H1 (cell line): ENCODE data around the gene AZI2. TPM values are rescaled to one million over a fixed set of nuclear protein-coding genes. Genes with fewer than 3 reads are reported as not detected.

Source experiments
- CTCF ChIA-PET: fragments of 300-600 bp; sonication (Branson Sonifier 250); formaldehyde crosslinking; loops from one replicate; lab custom pipeline; 2021; ENCODE audit not compliant: partially characterized antibody; lab: Charles Lee
- POLR2A ChIA-PET: fragments of 300-600 bp; sonication (Branson Sonifier 250); formaldehyde crosslinking; loops from one replicate; lab custom pipeline; 2021; ENCODE audit warnings: inconsistent platforms; ENCODE audit not compliant: partially characterized antibody; lab: Charles Lee
- DNase-seq, 2 experiments: peaks; one replicate each; pipeline versions ENCODE4 v3.0.0 to v3.0.0-alpha.2; 2010 to 2022; ENCODE audit warnings: low spot score in 2 of 2, low read depth in 1 of 2, mixed read lengths in 1 of 2
- FAIRE-seq: peaks from 2 replicates; lab custom pipeline; 2011; peaks lifted over from hg19 to GRCh38; lab: Jason Lieb, UNC
- H2AFZ ChIP-seq: 2 replicates; pipeline ENCODE4 v1.8.1; 2012; ENCODE audit warnings: low read length, inconsistent platforms
- H2AK5ac ChIP-seq: 2 replicates; pipeline ENCODE4 v1.6.1; 2013; ENCODE audit warnings: low read depth, low read length
- H2BK120ac ChIP-seq: replicated peaks from 2 replicates; pipeline ENCODE3; 2013; ENCODE audit warnings: low read depth, low read length, inconsistent platforms
- H2BK12ac ChIP-seq: 2 replicates; pipeline ENCODE4 v1.6.1; 2013; ENCODE audit warnings: low read depth, low read length
- H2BK15ac ChIP-seq: 2 replicates; pipeline ENCODE4 v1.6.1; 2013; ENCODE audit warnings: low read length
- H2BK20ac ChIP-seq: 2 replicates; pipeline ENCODE4 v1.6.1; 2013; ENCODE audit warnings: low read length
- H2BK5ac ChIP-seq: 2 replicates; pipeline ENCODE4 v1.6.1; 2013; ENCODE audit warnings: low read depth, low read length
- H3K14ac ChIP-seq: 2 replicates; pipeline ENCODE4 v1.6.1; 2013; ENCODE audit warnings: inconsistent platforms; ENCODE audit not compliant: insufficient read length
- H3K18ac ChIP-seq: 2 replicates; pipeline ENCODE4 v1.6.1; 2013; ENCODE audit warnings: low read length; ENCODE audit errors: extremely low read depth
- H3K23ac ChIP-seq: 2 replicates; pipeline ENCODE4 v1.6.1; 2013; ENCODE audit warnings: inconsistent platforms; ENCODE audit not compliant: insufficient read length
- H3K23me2 ChIP-seq: 2 replicates; pipeline ENCODE4 v1.6.1; 2013; ENCODE audit warnings: low read depth, low read length
- H3K27ac ChIP-seq: 2 replicates; pipeline ENCODE4 v1.6.1; 2011; ENCODE audit warnings: low read depth, low read length, inconsistent platforms
- H3K27me3 ChIP-seq, 4 experiments: replicated peaks in 1 of 4; 1 replicate in 1 of 4; 2 replicates in 3 of 4; pipeline versions ENCODE4 v1.6.1 to v1.8.1; 2011 to 2013; ENCODE audit warnings: low read length in 3 of 4, mild to moderate bottlenecking in 3 of 4, inconsistent platforms in 2 of 4, mixed read lengths in 2 of 4, moderate library complexity in 1 of 4; ENCODE audit not compliant: control insufficient read depth in 3 of 4, insufficient read depth in 3 of 4; ENCODE audit errors: extremely low read depth in 1 of 4
- H3K36me3 ChIP-seq, 4 experiments: 2 replicates each; pipeline versions ENCODE4 v1.6.1 to v1.8.1; 2011 to 2013; ENCODE audit warnings: mild to moderate bottlenecking in 4 of 4, low read length in 3 of 4, moderate library complexity in 2 of 4, control low read depth in 1 of 4, inconsistent platforms in 1 of 4; ENCODE audit not compliant: insufficient read depth in 4 of 4, control insufficient read depth in 2 of 4
- H3K4ac ChIP-seq: replicated peaks from 2 replicates; pipeline ENCODE3; 2013; ENCODE audit warnings: low read length, low read depth, mixed read lengths, inconsistent platforms; ENCODE audit not compliant: insufficient read length
- H3K4me1 ChIP-seq, 4 experiments: replicated peaks in 1 of 4; 1 replicate in 1 of 4; 2 replicates in 3 of 4; pipeline versions ENCODE4 v1.6.1 to v1.8.1; 2011 to 2013; ENCODE audit warnings: low read length in 3 of 4, inconsistent platforms in 2 of 4, mixed read lengths in 1 of 4; ENCODE audit not compliant: insufficient read depth in 4 of 4, control insufficient read depth in 3 of 4
- H3K4me2 ChIP-seq, 2 experiments: 2 replicates each; pipeline versions ENCODE4 v1.6.1 to v1.8.1; 2011 to 2013; ENCODE audit warnings: low read depth in 2 of 2, low read length in 2 of 2, control low read depth in 1 of 2, inconsistent platforms in 1 of 2, mild to moderate bottlenecking in 1 of 2; ENCODE audit not compliant: insufficient read depth in 1 of 2
- H3K4me3 ChIP-seq, 4 experiments: fragments of 200-600, 300-600 bp in 1 of 4; sonication (generic), shearing (Covaris generic), sonication (Bioruptor Twin) in 1 of 4; 2 replicates each; pipeline versions ENCODE4 v1.5.1 to v1.8.1; 2011 to 2016; ENCODE audit warnings: low read length in 4 of 4, low read depth in 3 of 4, control low read depth in 2 of 4, inconsistent platforms in 2 of 4, mild to moderate bottlenecking in 2 of 4, mixed read lengths in 1 of 4, moderate library complexity in 1 of 4; ENCODE audit not compliant: insufficient read depth in 2 of 4; ENCODE audit errors: extremely low read depth in 1 of 4
- H3K56ac ChIP-seq: replicated peaks from 2 replicates; pipeline ENCODE3; 2013; ENCODE audit warnings: low read depth, mild to moderate bottlenecking, mixed read lengths, low read length, inconsistent platforms; ENCODE audit not compliant: insufficient read length
- H3K79me1 ChIP-seq: 2 replicates; pipeline ENCODE4 v1.6.1; 2013; ENCODE audit warnings: low read depth, low read length, control low read depth
- H3K79me2 ChIP-seq, 2 experiments: 2 replicates each; pipeline versions ENCODE4 v1.6.1 to v1.8.1; 2012 to 2013; ENCODE audit warnings: low read length in 2 of 2, mild to moderate bottlenecking in 2 of 2, inconsistent platforms in 1 of 2; ENCODE audit not compliant: insufficient read depth in 2 of 2, control insufficient read depth in 1 of 2
- H3K9ac ChIP-seq, 4 experiments: replicated peaks in 1 of 4; 1 replicate in 1 of 4; 2 replicates in 3 of 4; pipeline versions ENCODE4 v1.6.1 to v1.8.1; 2011 to 2013; ENCODE audit warnings: low read depth in 3 of 4, low read length in 3 of 4, control low read depth in 2 of 4, mild to moderate bottlenecking in 2 of 4, moderate library complexity in 2 of 4, inconsistent platforms in 1 of 4; ENCODE audit errors: extremely low read depth in 1 of 4
- H3K9me3 ChIP-seq, 2 experiments: 2 replicates each; pipeline versions ENCODE4 v1.6.1 to v1.8.1; 2012 to 2013; ENCODE audit warnings: mild to moderate bottlenecking in 2 of 2, moderate library complexity in 2 of 2, control low read depth in 1 of 2, inconsistent platforms in 1 of 2, low read depth in 1 of 2, low read length in 1 of 2, mixed read lengths in 1 of 2; ENCODE audit not compliant: insufficient read depth in 2 of 2
- H4K20me1 ChIP-seq, 2 experiments: replicated peaks in 1 of 2; 2 replicates each; pipeline versions ENCODE3 to v1.8.1; 2011 to 2013; ENCODE audit warnings: inconsistent platforms in 2 of 2, low read length in 2 of 2, mild to moderate bottlenecking in 1 of 2; ENCODE audit not compliant: insufficient read depth in 2 of 2, control insufficient read depth in 1 of 2
- H4K5ac ChIP-seq: 2 replicates; pipeline ENCODE4 v1.6.1; 2013; ENCODE audit warnings: low read length, low read depth, mixed read lengths, inconsistent platforms; ENCODE audit not compliant: insufficient read length
- H4K8ac ChIP-seq: 2 replicates; pipeline ENCODE4 v1.8.0; 2013; ENCODE audit warnings: mild to moderate bottlenecking, moderate library complexity, low read length, inconsistent platforms; ENCODE audit not compliant: insufficient read depth; ENCODE audit errors: extremely low read depth
- H4K91ac ChIP-seq: replicated peaks from 2 replicates; pipeline ENCODE3; 2013; ENCODE audit warnings: low read length, mixed read lengths, inconsistent platforms; ENCODE audit not compliant: insufficient read length
- CBX5 ChIP-seq: fragments of 300-800, 300-1000 bp; sonication (generic); IDR thresholded peaks from 2 replicates; pipeline ENCODE4 v1.7.1; 2016; ENCODE audit warnings: antibody characterized with exemption, low read length, low read depth
- CBX8 ChIP-seq: fragments of 300-800, 300-1000 bp; sonication (generic); IDR thresholded peaks from 2 replicates; pipeline ENCODE4 v1.7.1; 2016; ENCODE audit warnings: low read depth, low read length, borderline replicate concordance
- CEBPB ChIP-seq: IDR thresholded peaks from 2 replicates; pipeline ENCODE4 v1.6.1; 2012; ENCODE audit warnings: low read depth, low read length
- CHD1 ChIP-seq: IDR thresholded peaks from 2 replicates; pipeline ENCODE4 v1.6.1; 2012; ENCODE audit warnings: low read depth, low read length, improper control_type of control experiment
- FOSL1 ChIP-seq: IDR thresholded peaks from 2 replicates; pipeline ENCODE4 v1.6.1; 2011; ENCODE audit warnings: mild to moderate bottlenecking, low read depth, low read length, moderate library complexity; ENCODE audit not compliant: insufficient read depth
- GABPA ChIP-seq: IDR thresholded peaks from 2 replicates; pipeline ENCODE4 v1.6.1; 2011; ENCODE audit warnings: mild to moderate bottlenecking, low read length, moderate library complexity, borderline replicate concordance; ENCODE audit not compliant: insufficient read depth
- HDAC6 ChIP-seq: IDR thresholded peaks from one replicate; pipeline ENCODE4 v1.7.1; 2012; ENCODE audit warnings: low read depth, mild to moderate bottlenecking, inconsistent platforms, low read length, moderate library complexity
- KDM1A ChIP-seq: fragments of 200-600, 300-600 bp; sonication (generic); IDR thresholded peaks from 2 replicates; pipeline ENCODE4 v1.7.1; 2016; ENCODE audit warnings: mild to moderate bottlenecking, low read length, borderline replicate concordance
- MAFK ChIP-seq: IDR thresholded peaks from 2 replicates; pipeline ENCODE4 v1.6.1; 2012; ENCODE audit warnings: low read depth, mild to moderate bottlenecking, improper control_type of control experiment, low read length
- MAX ChIP-seq: IDR thresholded peaks from 2 replicates; pipeline ENCODE4 v1.6.1; 2012; ENCODE audit warnings: inconsistent platforms
- RXRA ChIP-seq: IDR thresholded peaks from 2 replicates; pipeline ENCODE4 v1.6.1; 2011; ENCODE audit warnings: low read depth, mild to moderate bottlenecking, low read length, moderate library complexity; ENCODE audit not compliant: insufficient read depth
- SP2 ChIP-seq: IDR thresholded peaks from 2 replicates; pipeline ENCODE4 v1.6.1; 2012; ENCODE audit warnings: mild to moderate bottlenecking, low read length, inconsistent platforms
- SRF ChIP-seq: IDR thresholded peaks from 2 replicates; pipeline ENCODE4 v1.6.1; 2011; ENCODE audit warnings: mild to moderate bottlenecking, low read depth, low read length, moderate library complexity
- SUZ12 ChIP-seq: fragments of 200-600 bp; sonication (generic); IDR thresholded peaks from 2 replicates; pipeline ENCODE4 v1.6.1; 2012; ENCODE audit warnings: mild to moderate bottlenecking, inconsistent platforms, low read length, moderate library complexity, mixed read lengths
- TAF1 ChIP-seq: IDR thresholded peaks from 2 replicates; pipeline ENCODE4 v1.6.1; 2011; ENCODE audit warnings: mild to moderate bottlenecking, low read depth, low read length
- TEAD4 ChIP-seq: IDR thresholded peaks from 2 replicates; pipeline ENCODE4 v1.6.1; 2012; ENCODE audit warnings: low read depth, low read length, inconsistent platforms, mixed read lengths
- WGBS, 2 experiments: shearing (Covaris generic) in 1 of 2; methylation state at CpG; one replicate each; pipeline versions ENCODE4 v1.1.6 to v1.1.7; 2013 to 2015; ENCODE audit warnings: low lambda C conversion rate in 2 of 2, mixed read lengths in 2 of 2, inconsistent platforms in 1 of 2, low coverage in 1 of 2, missing lambda C conversion rate in 1 of 2; ENCODE audit not compliant: insufficient replicate concordance in 2 of 2, insufficient coverage in 1 of 2, insufficient read length in 1 of 2; ENCODE audit errors: extremely low coverage in 1 of 2, missing lambda C conversion rate in 1 of 2; 5-methylcytosine and 5-hydroxymethylcytosine counted together
- polyA plus RNA-seq, 7 experiments: library from polyadenylated mRNA; depleted of rRNA in 3 of 7; stranded (reverse) in 5 of 7; unstranded in 2 of 7; fragments of >200 nt in 5 of 7; fragments of 200-250 nt in 2 of 7; gene quantifications; 1 replicate in 5 of 7; 2 replicates in 1 of 7; 4 replicates in 1 of 7; pipeline versions ENCODE4 v1.2.1 to v1.2.3, GENCODE V29; 2011 to 2013; ENCODE audit warnings: missing spikeins in 2 of 7, mixed read lengths in 2 of 7
- total RNA-seq: library from RNA; stranded (reverse); fragmentation: NEBNext Ultra II Directional; extraction: Animal tissue kit (Norgen Biotek cat#: 25700); gene quantifications from 2 replicates; pipeline ENCODE4 v1.2.1, GENCODE V29; 2021

The AZI2 gene
- total and polyA plus RNA-seq, 2 of the 8 experiments (the other 6 are each of a cell fraction or from before 2014, with no cell fraction given) = 17.4 to 39.2 TPM

- no peak for TF ChIP-seq CEBPB
- no peak for TF ChIP-seq CHD1
- no peak for TF ChIP-seq CBX5
- no peak for TF ChIP-seq MAX
- TF ChIP-seq HDAC6 = no peak
- no peak for TF ChIP-seq KDM1A
- no peak for TF ChIP-seq CBX8
- TF ChIP-seq TAF1 = no peak
- no peak for TF ChIP-seq GABPA
- TF ChIP-seq FOSL1 = no peak
- no peak for TF ChIP-seq SUZ12
- no peak for TF ChIP-seq TEAD4
- no peak for TF ChIP-seq MAFK
- TF ChIP-seq SRF = no peak
- TF ChIP-seq SP2 = no peak
- TF ChIP-seq RXRA = no peak
- DNase-seq (no peak), FAIRE-seq (no peak)
- no peak overlapping the region for H3K4me3 ChIP-seq
- H3K4me2 ChIP-seq = no peak overlapping the region
- WGBS, 2 experiments = 92% methylated on average over 4 of the region's 4 CpGs; no CpG with 5 or more reads in 1 of the 2 experiments
- H3K9me3 ChIP-seq = peaks cover 0 to 4% of the 10 kb centered on the region in 2 experiments; a peak in 1 of 4 replicates
- no peaks in the 10 kb centered on the region for H3K79me2 ChIP-seq
- H3K79me1 ChIP-seq = no peaks in the 10 kb centered on the region
- H4K8ac ChIP-seq = no peak overlapping the region
- no peak overlapping the region for H2AK5ac ChIP-seq
- H3K14ac ChIP-seq = no peak overlapping the region
- no peak overlapping the region for H2BK20ac ChIP-seq
- no peak overlapping the region for H2BK120ac ChIP-seq
- H3K9ac ChIP-seq = no peak overlapping the region
- H3K4ac ChIP-seq = no peak overlapping the region
- H3K18ac ChIP-seq = no peak overlapping the region
- H3K56ac ChIP-seq = no peak overlapping the region
- H2AFZ ChIP-seq = no peak overlapping the region
- no peaks in the 10 kb centered on the region for H3K27me3 ChIP-seq
- no peak overlapping the region for H3K23ac ChIP-seq
- ChIA-PET POLR2A (no interaction called here), CTCF (interaction anchor here (1.4 to 2.0 kb wide), 2 partner anchors 24 to 93 kb away, joined by 4 read pairs; no protein-coding TSS in a partner anchor)
- H3K23me2 ChIP-seq = no peaks in the 10 kb centered on the region
- no peaks in the 10 kb centered on the region for H4K20me1 ChIP-seq
- H3K36me3 ChIP-seq = peaks cover 0 to 6% (median 2%) of the 10 kb centered on the region in 4 experiments; a peak in 5 of 8 replicates
- H4K5ac ChIP-seq = no peak overlapping the region
- H2BK5ac ChIP-seq = no peak overlapping the region
- H3K4me1 ChIP-seq = no peaks in the 10 kb centered on the region
- no peak overlapping the region for H2BK12ac ChIP-seq
- H2BK15ac ChIP-seq = no peak overlapping the region
- H3K27ac ChIP-seq = no peak overlapping the region
- H4K91ac ChIP-seq = no peak overlapping the region
Observed at GRCh38 chr3:28292622-28293021, 56.0 kb downstream of the AZI2 start.
